Erythroblast (primary cell): ENCODE data around the gene SEC31A.

Experiments
- GATA1 ChIP-seq: IDR thresholded peaks from 2 replicates; pipeline ENCODE4 v1.6.1; 2011; ENCODE audit warnings: low read depth, mild to moderate bottlenecking, control low read depth, low read length, moderate library complexity
- POLR2A ChIP-seq: IDR thresholded peaks from 2 replicates; pipeline ENCODE4 v1.6.1; 2011; ENCODE audit warnings: mild to moderate bottlenecking, low read length

- TF ChIP-seq POLR2A (no peak), GATA1 (no peak)
These were observed 25.4 kb downstream of the SEC31A start for GRCh38 chr4:82865592-82865991.
